Neural progenitor cell (in vitro differentiated cells): ENCODE results near the gene RNASE7.

Experiments
- EZH2 ChIP-seq: fragments of 200-600 bp; sonication (generic); IDR thresholded peaks from 2 replicates; pipeline ENCODE4 v1.6.1; 2017; ENCODE audit warnings: antibody characterized with exemption, mild to moderate bottlenecking, moderate library complexity
- EZH2phosphoT487 ChIP-seq: fragments of 200-600 bp; sonication (generic); IDR thresholded peaks from 2 replicates; pipeline ENCODE4 v1.6.1; 2017; ENCODE audit warnings: antibody characterized with exemption
- TF ChIP-seq, protein P1 (sequence below): fragments of 200-600 bp; sonication (generic); IDR thresholded peaks from 2 replicates; pipeline ENCODE4 v1.5.1; 2017; ENCODE audit warnings: antibody characterized with exemption, mild to moderate bottlenecking

DNA sequence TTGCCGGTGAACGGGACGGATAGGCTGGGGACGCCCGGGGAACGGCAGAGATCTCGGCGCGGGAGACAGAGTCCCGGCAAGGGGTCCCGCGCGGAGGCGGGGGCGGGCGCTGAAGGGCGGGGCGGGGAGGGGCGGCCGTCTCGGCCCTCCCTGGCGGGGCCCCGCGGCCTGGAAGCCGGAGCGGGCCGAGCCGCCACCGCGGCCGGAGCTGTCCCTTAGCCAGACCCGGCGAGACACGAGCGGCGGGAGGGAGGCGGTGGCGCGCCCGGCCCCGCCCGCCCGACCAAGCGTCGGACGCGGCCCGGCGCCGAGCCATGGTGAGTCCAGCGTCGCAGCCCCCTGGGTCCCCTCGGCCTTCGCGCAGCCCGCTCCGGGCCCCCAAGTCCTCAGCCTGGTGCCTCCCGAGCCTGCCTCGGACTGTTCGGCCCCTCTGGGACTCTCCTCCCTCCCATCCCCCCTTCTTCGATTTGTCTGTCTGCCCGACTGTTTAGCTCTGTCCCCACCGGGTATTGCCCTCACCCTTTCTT lies 28.0 kb downstream of the RNASE7 start, which contains the start of gene ARHGEF40:
- TF ChIP-seq, protein P1, sequence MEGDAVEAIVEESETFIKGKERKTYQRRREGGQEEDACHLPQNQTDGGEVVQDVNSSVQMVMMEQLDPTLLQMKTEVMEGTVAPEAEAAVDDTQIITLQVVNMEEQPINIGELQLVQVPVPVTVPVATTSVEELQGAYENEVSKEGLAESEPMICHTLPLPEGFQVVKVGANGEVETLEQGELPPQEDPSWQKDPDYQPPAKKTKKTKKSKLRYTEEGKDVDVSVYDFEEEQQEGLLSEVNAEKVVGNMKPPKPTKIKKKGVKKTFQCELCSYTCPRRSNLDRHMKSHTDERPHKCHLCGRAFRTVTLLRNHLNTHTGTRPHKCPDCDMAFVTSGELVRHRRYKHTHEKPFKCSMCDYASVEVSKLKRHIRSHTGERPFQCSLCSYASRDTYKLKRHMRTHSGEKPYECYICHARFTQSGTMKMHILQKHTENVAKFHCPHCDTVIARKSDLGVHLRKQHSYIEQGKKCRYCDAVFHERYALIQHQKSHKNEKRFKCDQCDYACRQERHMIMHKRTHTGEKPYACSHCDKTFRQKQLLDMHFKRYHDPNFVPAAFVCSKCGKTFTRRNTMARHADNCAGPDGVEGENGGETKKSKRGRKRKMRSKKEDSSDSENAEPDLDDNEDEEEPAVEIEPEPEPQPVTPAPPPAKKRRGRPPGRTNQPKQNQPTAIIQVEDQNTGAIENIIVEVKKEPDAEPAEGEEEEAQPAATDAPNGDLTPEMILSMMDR = no peak
- no peak for TF ChIP-seq EZH2phosphoT487
- no peak for TF ChIP-seq EZH2
